GM19372 (cell line): ENCODE measurements around the gene SLC24A2.

Source experiments
- ATAC-seq: cut with Tn5 transposase; IDR thresholded peaks from one replicate; pipeline ENCODE4 v1.9.1; 2021; ENCODE audit warnings: mild to moderate bottlenecking, low read depth, moderate library complexity; ENCODE audit not compliant: unreplicated experiment

Gene SLC24A2

GRCh38 chr9:19768798-19769197 is 20.0 kb downstream of the SLC24A2 start:
- no peak for ATAC-seq

GRCh38 chr9:19759066-19759465 is 29.8 kb downstream of the SLC24A2 start:
- ATAC-seq = no peak

- ATAC-seq = no peak
Observed at GRCh38 chr9:19757745-19758144, 31.1 kb downstream of the SLC24A2 start.

DNA sequence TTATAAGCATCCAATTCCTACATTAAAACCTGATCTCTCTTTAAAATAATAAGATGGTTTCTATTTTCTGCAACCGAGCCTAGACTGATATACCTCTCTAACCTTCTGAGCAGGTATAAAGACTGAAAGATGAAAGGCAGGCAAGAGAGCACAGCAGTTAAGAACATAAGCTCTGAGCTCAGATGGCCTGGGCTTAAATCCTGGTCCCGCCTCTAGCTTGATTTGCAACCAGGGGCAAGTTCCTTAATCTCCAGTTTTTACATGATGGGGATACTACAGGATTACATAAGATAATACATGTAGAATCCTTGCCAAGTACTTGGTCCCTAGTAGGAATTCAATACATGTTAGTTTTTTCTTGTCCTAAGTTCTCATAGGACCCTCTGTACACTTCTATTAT is 33.9 kb downstream of the SLC24A2 start:
- ATAC-seq = no peak

DNA sequence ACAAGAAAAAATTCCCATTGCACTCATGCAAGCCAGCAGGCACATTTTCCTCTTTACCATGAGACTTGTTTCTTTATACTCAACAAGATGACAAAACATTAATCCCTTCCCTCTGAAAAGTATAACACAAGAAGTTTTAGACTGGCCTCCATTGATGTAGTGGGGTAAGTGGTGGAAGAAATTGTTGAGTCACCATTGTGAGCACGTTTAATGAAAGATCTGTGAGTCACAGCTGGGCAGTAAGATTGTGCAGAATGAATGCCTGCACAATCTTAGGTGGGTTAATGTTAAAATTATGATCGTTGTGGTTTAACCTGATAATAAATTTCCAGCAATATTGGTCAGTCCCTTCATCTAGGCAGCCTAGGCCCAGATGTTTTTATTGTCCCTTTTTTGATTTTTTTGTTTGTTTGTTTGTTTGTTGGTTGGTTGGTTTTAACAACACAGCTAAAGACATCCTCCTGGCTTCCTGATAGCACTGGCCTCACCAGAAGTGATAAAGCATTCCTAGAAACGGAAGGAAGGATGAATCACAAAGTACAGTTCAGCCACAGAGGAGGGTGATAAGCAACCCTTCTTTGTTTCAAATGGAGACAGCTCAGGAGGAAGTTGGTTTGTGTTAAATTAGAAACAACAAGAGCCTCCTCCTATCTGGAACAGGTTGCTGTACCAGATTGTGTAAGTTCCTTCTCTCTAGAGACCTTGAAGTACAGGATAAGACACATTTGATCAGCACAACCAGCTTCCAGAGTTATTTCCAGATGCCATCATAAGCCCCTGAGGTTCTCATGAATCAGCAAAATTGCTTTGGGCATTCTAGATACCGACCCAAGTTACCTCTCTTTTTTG is 40.3 kb downstream of the SLC24A2 start:
- no peak for ATAC-seq

DNA sequence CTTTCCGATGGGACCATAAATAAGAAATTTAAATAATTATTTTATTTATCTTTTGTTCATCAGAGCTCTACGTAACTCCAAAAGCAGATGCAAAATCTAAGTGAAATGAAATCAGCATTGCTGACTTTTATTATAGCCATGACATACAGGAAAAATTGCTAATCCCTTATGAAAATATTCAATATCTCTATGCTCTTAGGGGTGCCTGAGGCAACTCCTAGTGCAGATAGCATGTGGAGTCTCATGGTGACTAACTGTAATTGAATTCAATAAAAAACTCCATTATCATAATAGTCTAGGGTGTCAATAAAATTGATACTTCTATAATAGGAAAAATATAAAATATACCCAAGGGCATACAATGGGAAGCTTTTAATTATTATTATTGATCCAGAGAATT is 42.6 kb downstream of the SLC24A2 start:
- ATAC-seq = no peak

GRCh38 chr9:19741178-19741577 is 47.7 kb downstream of the SLC24A2 start:
- no peak for ATAC-seq
